ENCODE data around the gene TMEM150B. TPM values are rescaled to one million over a fixed set of nuclear protein-coding genes. Genes with fewer than 3 reads are reported as not detected.
A peak's percentile ranks its signal among the peaks of the same experiment; 100 is the strongest.

TMEM150B gene
- total RNA-seq, 4 donors from 2014 or later, result 5.5 to 17.1 (median 7.7) TPM

- Histone ChIP-seq H3K4me1 (peaks cover 0 to 33% (median 12%) of the 10 kb centered on the region in 4 donors), H3K9me3 (no peaks in the 10 kb centered on the region), H3K27ac (peak within 1 kb of the TSS; percentile 54 to 91 (median 82)), H3K4me3 (peak within 1 kb of the TSS; percentile 54 to 89 (median 72)), H3K27me3 (peaks cover 0 to 4% of the 10 kb centered on the region in 2 donors), H3K36me3 (peaks cover 0 to 31% (median 0%) of the 10 kb centered on the region in 3 donors)
- TF ChIP-seq CTCF (IDR thresholded peaks at IDR 0.05) (peak in 1 of 5 experiments; percentile 20), EP300 (IDR thresholded peaks at IDR 0.05) (peak; percentile 82 to 83), POLR2A (IDR thresholded peaks at IDR 0.05) (peak in 1 of 2 donors; percentile 30)
- 3 to 5% methylated on average over 51 to 52 of the region's 52 CpGs for WGBS, 2 donors
- DNase-seq (ENCODE audit: low spot score in 2 of 2), result peak; percentile 76
Measured at GRCh38 chr19:55279770-55280643, 45.1 kb downstream of the TMEM150B start, which contains the start of gene HSPBP1. TSS of gene HSPBP1 (minus strand) at chr19:55280110. CDS start at chr19:55279608, 502 bp downstream.

- H3K36me3 ChIP-seq, result peaks cover 0 to 37% (median under 1%) of the 10 kb centered on the region in 3 donors
- H3K9me3 ChIP-seq, result no peaks in the 10 kb centered on the region
- H3K27ac ChIP-seq, result peak overlapping the region; percentile 54 to 91 (median 82)
- DNase-seq (ENCODE audit: low spot score in 2 of 2), result no peak
- 3 to 8% methylated on average over 22 to 23 of the region's 23 CpGs for WGBS, 2 donors
- peak overlapping the region; percentile 54 to 89 (median 72) for H3K4me3 ChIP-seq
- peaks cover 0 to 4% of the 10 kb centered on the region in 2 donors for H3K27me3 ChIP-seq
- TF ChIP-seq CTCF (IDR thresholded peaks at IDR 0.05) (no peak), POLR2A (IDR thresholded peaks at IDR 0.05) (no peak), EP300 (IDR thresholded peaks at IDR 0.05) (no peak)
- H3K4me1 ChIP-seq, result peaks cover 0 to 27% (median 12%) of the 10 kb centered on the region in 4 donors
Measured at GRCh38 chr19:55279340-55279739, 45.8 kb downstream of the TMEM150B start.

GRCh38 chr19:55278391-55279135, 46.6 kb downstream of the TMEM150B start:
- Histone ChIP-seq H3K4me3 (no peak overlapping the region), H3K27me3 (no peaks in the 10 kb centered on the region), H3K4me1 (peaks cover 0 to 20% (median 12%) of the 10 kb centered on the region in 4 donors), H3K36me3 (peaks cover 0 to 45% (median 7%) of the 10 kb centered on the region in 3 donors), H3K9me3 (no peaks in the 10 kb centered on the region), H3K27ac (no peak overlapping the region)
- no peak for TF ChIP-seq POLR2A (IDR thresholded peaks at IDR 0.05)
- no peak for TF ChIP-seq CTCF (IDR thresholded peaks at IDR 0.05)
- no peak for TF ChIP-seq EP300 (IDR thresholded peaks at IDR 0.05)
- no peak for DNase-seq (ENCODE audit: low spot score in 2 of 2)
- whole genome bisulfite sequencing, 2 donors, result 77 to 82% methylated on average over 13 of the region's 13 CpGs

- peaks cover 0 to 17% (median 12%) of the 10 kb centered on the region in 4 donors for H3K4me1 ChIP-seq
- 89 to 90% methylated on average over 17 of the region's 17 CpGs for WGBS, 2 donors
- TF ChIP-seq CTCF (IDR thresholded peaks at IDR 0.05) (no peak), POLR2A (IDR thresholded peaks at IDR 0.05) (no peak), EP300 (IDR thresholded peaks at IDR 0.05) (no peak)
Measured at GRCh38 chr19:55277494-55277893, 47.6 kb downstream of the TMEM150B start.

More at GRCh38 chr19:55277494-55277893, 47.6 kb downstream of the TMEM150B start:
- no peak overlapping the region for H3K27ac ChIP-seq
- no peaks in the 10 kb centered on the region for H3K9me3 ChIP-seq
- H3K27me3 ChIP-seq, result no peaks in the 10 kb centered on the region
- no peak overlapping the region for H3K4me3 ChIP-seq
- H3K36me3 ChIP-seq, result peaks cover 0 to 56% (median 7%) of the 10 kb centered on the region in 3 donors
- no peak for DNase-seq (ENCODE audit: low spot score in 2 of 2)
